K562 (cell line): ENCODE results near the gene PDE1C. TPM values are rescaled to one million over a fixed set of nuclear protein-coding genes. Genes with fewer than 3 reads are reported as not detected.

ENCODE experiments used
- ATAC-seq: fragments of 200-7000 bp; cut with Tn5 transposase; 3 replicates; pipeline ENCODE4 v1.9.1; 2020; ENCODE audit warnings: moderate library complexity
- BruUV-seq: library from RNA; stranded (reverse); fragments of 400-500 nt; replicated peaks from 2 replicates; lab custom pipeline; 2021; lab: Mats Ljungman, UMichigan
- CTCF ChIA-PET: fragments of 300-600 bp; formaldehyde crosslinking; extraction: SDS; loops from one replicate; lab custom pipeline; 2021; ENCODE audit warnings: low intra/inter-chr PET ratio; lab: Yijun Ruan, JAX
- POLR2A ChIA-PET: fragments of 300-600, 350-650 bp; sonication (Branson Sonifier 250); formaldehyde crosslinking; extraction: SDS; loops from one replicate; lab custom pipeline; 2021; ENCODE audit warnings: antibody characterized with exemption, inconsistent platforms; lab: Yijun Ruan, JAX
- DNase-seq, 4 experiments: peaks; one replicate each; pipeline versions ENCODE4 v3.0.0 to v3.0.0-alpha.2; 2011 to 2018; ENCODE audit warnings: low spot score in 3 of 4, mixed read lengths in 3 of 4; ENCODE audit errors: extremely low read depth in 1 of 4
- FAIRE-seq: peaks from 2 replicates; lab custom pipeline; 2011; peaks lifted over from hg19 to GRCh38; lab: Jason Lieb, UNC
- H2AFZ ChIP-seq: 2 replicates; pipeline ENCODE4 v1.6.0; 2011; ENCODE audit warnings: low read depth, low read length, control low read depth, inconsistent platforms
- H3K27ac ChIP-seq: fragments of 200-600 bp; 3 replicates; pipeline ENCODE4 v1.8.0; 2011; ENCODE audit warnings: low read depth, mild to moderate bottlenecking, control low read depth, inconsistent platforms, low read length, moderate library complexity, mixed read lengths; ENCODE audit errors: extremely low read depth
- H3K27me3 ChIP-seq, 2 experiments: fragments of 300-600 bp in 1 of 2; 2 replicates in 1 of 2; 3 replicates in 1 of 2; pipeline versions ENCODE4 v1.6.0 to v1.8.0; 2011; ENCODE audit warnings: inconsistent platforms in 2 of 2, low read length in 2 of 2, mild to moderate bottlenecking in 1 of 2, mixed read lengths in 1 of 2, moderate library complexity in 1 of 2; ENCODE audit not compliant: control insufficient read depth in 2 of 2, insufficient read depth in 2 of 2
- H3K36me3 ChIP-seq: fragments of 300-600 bp; 3 replicates; pipeline ENCODE4 v1.8.0; 2011; ENCODE audit warnings: mild to moderate bottlenecking, low read length, inconsistent platforms; ENCODE audit not compliant: control insufficient read depth, insufficient read depth
- H3K4me1 ChIP-seq, 2 experiments: fragments of 200-600 bp in 1 of 2; replicated peaks in 1 of 2; 2 replicates in 1 of 2; 3 replicates in 1 of 2; pipeline versions ENCODE4 v1.5.1 to v1.8.0; 2011; ENCODE audit warnings: inconsistent platforms in 2 of 2, low read length in 2 of 2, mild to moderate bottlenecking in 1 of 2, mixed read lengths in 1 of 2, moderate library complexity in 1 of 2; ENCODE audit not compliant: control insufficient read depth in 2 of 2, insufficient read depth in 2 of 2
- H3K4me2 ChIP-seq: 2 replicates; pipeline ENCODE4 v1.6.1; 2011; ENCODE audit warnings: low read length, control low read depth, inconsistent platforms, mixed read lengths; ENCODE audit not compliant: insufficient read depth
- H3K4me3 ChIP-seq: fragments of 200-600 bp; sonication (generic), shearing (Covaris generic); 2 replicates; pipeline ENCODE4 v1.5.1; 2016; ENCODE audit warnings: control low read depth, inconsistent platforms
- H3K79me2 ChIP-seq: fragments of 200-600 bp; 3 replicates; pipeline ENCODE4 v1.8.0; 2011; ENCODE audit warnings: low read length, inconsistent platforms; ENCODE audit not compliant: control insufficient read depth, insufficient read depth
- H3K9ac ChIP-seq, 2 experiments: 2 replicates each; pipeline versions ENCODE4 v1.6.0 to v1.6.1; 2011; ENCODE audit warnings: low read depth in 2 of 2, low read length in 2 of 2, control low read depth in 1 of 2, inconsistent platforms in 1 of 2, mild to moderate bottlenecking in 1 of 2, mixed read lengths in 1 of 2; ENCODE audit not compliant: insufficient read depth in 1 of 2
- H3K9me1 ChIP-seq: one replicate; pipeline ENCODE4 v1.6.0; 2011; ENCODE audit warnings: inconsistent platforms, mild to moderate bottlenecking, low read length, moderate library complexity; ENCODE audit not compliant: control insufficient read depth, insufficient read depth
- H3K9me3 ChIP-seq: replicated peaks from 2 replicates; pipeline ENCODE4 v1.5.1; 2011; ENCODE audit warnings: low read depth, low read length, inconsistent platforms; ENCODE audit not compliant: control insufficient read depth, insufficient read depth
- H4K20me1 ChIP-seq: replicated peaks from 2 replicates; pipeline ENCODE4 v1.6.1; 2011; ENCODE audit warnings: low read length, inconsistent platforms, mixed read lengths; ENCODE audit not compliant: control insufficient read depth, insufficient read depth
- HMGN3 ChIP-seq: IDR thresholded peaks from 2 replicates; pipeline ENCODE4 v1.6.1; 2011; ENCODE audit warnings: borderline replicate concordance, low read depth, mild to moderate bottlenecking, mixed read lengths, low read length; ENCODE audit not compliant: insufficient read length; ENCODE audit errors: extremely low read depth
- WGBS: fragments of 100-300 bp; shearing (Covaris generic); methylation state at CpG from one replicate; pipeline ENCODE4 v1.1.6; 2016; ENCODE audit warnings: low coverage, mixed read lengths; ENCODE audit not compliant: insufficient coverage; ENCODE audit errors: missing lambda C conversion rate; 5-methylcytosine and 5-hydroxymethylcytosine counted together
- in situ Hi-C: fragments of 300-500 bp; cut with MboI; formaldehyde crosslinking; loops from 4 replicates; pipeline ENCODE4 v1.15.0; 2018; ENCODE audit warnings: inconsistent platforms, mixed read lengths
- intact Hi-C: fragments of 100-400 bp; cut with micrococcal nuclease; formaldehyde crosslinking; loops from 2 replicates; pipeline ENCODE4 v1.14.2; 2022
- polyA plus RNA-seq, 8 experiments: library from polyadenylated mRNA; depleted of rRNA in 4 of 8; stranded (reverse) in 5 of 8; unstranded in 3 of 8; fragments of >200 nt; fragmentation: Nextera tagmentation in 2 of 8; fragmentation: Illumina TruSeq in 1 of 8; extraction: Ambion mirVana in 2 of 8; extraction: Trizol in 1 of 8; gene quantifications; 2 replicates each; pipeline versions ENCODE4 v1.2.1 to v1.2.3, GENCODE V29; 2011 to 2014; ENCODE audit warnings: inconsistent platforms in 1 of 8, missing spikeins in 1 of 8
- total RNA-seq, 7 experiments: library from RNA; depleted of rRNA in 6 of 7; stranded (reverse); fragments of >200 nt in 6 of 7; fragmentation: Illumina TruSeq in 2 of 7; extraction: Trizol in 2 of 7; gene quantifications; 2 replicates each; pipeline versions ENCODE4 v1.2.1 to v1.2.3, GENCODE V29; 2011 to 2021; ENCODE audit warnings: low replicate concordance in 1 of 7
- TF ChIP-seq, protein P1 (sequence below), 3 experiments: IDR thresholded peaks in 2 of 3; conservative IDR thresholded peaks in 1 of 3; 2 replicates each; pipeline ENCODE4 v1.5.1; 2011 to 2012; ENCODE audit warnings: low read length in 3 of 3, mild to moderate bottlenecking in 3 of 3, control low read depth in 2 of 3, improper control_type of control experiment in 1 of 3, inconsistent platforms in 1 of 3, low read depth in 1 of 3, mixed read lengths in 1 of 3, moderate library complexity in 1 of 3; ENCODE audit not compliant: insufficient read depth in 2 of 3

The PDE1C gene
- total and polyA plus RNA-seq, 9 of the 15 experiments (the other 6 are each of a cell fraction or from before 2014, with no cell fraction given) = under 0.01 to 0.01 TPM; not detected in 7

DNA sequence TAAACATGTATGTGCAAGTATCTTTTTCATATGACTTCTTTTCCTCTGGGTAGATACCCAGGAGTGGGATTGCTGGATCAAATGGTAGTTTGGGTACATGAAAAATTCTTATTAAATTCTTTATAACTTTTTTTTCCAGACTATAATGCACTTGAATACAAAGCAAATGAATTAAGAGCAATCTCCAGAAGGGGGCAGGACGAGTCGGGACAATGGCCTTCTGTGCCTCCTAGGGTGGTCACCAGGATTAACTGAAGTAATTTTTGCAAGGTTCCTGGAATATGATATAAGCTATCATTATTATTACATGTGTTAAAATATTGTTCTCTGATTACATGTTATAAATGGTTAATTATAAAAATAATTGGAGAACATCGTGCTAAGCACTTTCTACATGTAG is 256.0 kb downstream of the PDE1C start:
- FAIRE-seq (no peak), DNase-seq (peak in 1 of 4 experiments; percentile 6), ATAC-seq (no peak)
- Histone ChIP-seq H3K4me1 (no peaks in the 10 kb centered on the region), H3K27ac (no peak overlapping the region), H4K20me1 (no peaks in the 10 kb centered on the region), H3K9ac (no peak overlapping the region), H3K79me2 (no peaks in the 10 kb centered on the region), H2AFZ (no peak overlapping the region), H3K36me3 (no peaks in the 10 kb centered on the region), H3K9me3 (no peaks in the 10 kb centered on the region), H3K27me3 (no peaks in the 10 kb centered on the region), H3K4me3 (no peak overlapping the region), H3K4me2 (no peak overlapping the region), H3K9me1 (no peaks in the 10 kb centered on the region)
- WGBS = 2% methylated on average over 3 of the region's 3 CpGs
- no TSS peak for BruUV-seq
- no peak for TF ChIP-seq HMGN3
- TF ChIP-seq, protein P1, sequence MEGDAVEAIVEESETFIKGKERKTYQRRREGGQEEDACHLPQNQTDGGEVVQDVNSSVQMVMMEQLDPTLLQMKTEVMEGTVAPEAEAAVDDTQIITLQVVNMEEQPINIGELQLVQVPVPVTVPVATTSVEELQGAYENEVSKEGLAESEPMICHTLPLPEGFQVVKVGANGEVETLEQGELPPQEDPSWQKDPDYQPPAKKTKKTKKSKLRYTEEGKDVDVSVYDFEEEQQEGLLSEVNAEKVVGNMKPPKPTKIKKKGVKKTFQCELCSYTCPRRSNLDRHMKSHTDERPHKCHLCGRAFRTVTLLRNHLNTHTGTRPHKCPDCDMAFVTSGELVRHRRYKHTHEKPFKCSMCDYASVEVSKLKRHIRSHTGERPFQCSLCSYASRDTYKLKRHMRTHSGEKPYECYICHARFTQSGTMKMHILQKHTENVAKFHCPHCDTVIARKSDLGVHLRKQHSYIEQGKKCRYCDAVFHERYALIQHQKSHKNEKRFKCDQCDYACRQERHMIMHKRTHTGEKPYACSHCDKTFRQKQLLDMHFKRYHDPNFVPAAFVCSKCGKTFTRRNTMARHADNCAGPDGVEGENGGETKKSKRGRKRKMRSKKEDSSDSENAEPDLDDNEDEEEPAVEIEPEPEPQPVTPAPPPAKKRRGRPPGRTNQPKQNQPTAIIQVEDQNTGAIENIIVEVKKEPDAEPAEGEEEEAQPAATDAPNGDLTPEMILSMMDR (IDR thresholded peaks at IDR 0.05 in 2 of 3, conservative IDR thresholded peaks at IDR 0.05 in 1 of 3; ENCODE audit: insufficient read depth in 2 of 3, low read depth in 1 of 3, low read length in 3 of 3) = peak in 1 of 3 experiments; percentile 20; a peak in 1 of 6 replicates
- POLR2A ChIA-PET = no interaction called here
- in situ Hi-C loops = no loop called here
- intact Hi-C loops = no loop called here
- CTCF ChIA-PET = no interaction called here
